Measurements from ENCODE around the gene MDM1. TPM values are rescaled to one million over a fixed set of nuclear protein-coding genes. Genes with fewer than 3 reads are reported as not detected.

The MDM1 gene
- total RNA-seq, 1 experiment from 2014 or later, result 10.0 TPM

GRCh38 chr12:68271346-68271745 lies 60.8 kb downstream of the MDM1 start:
- no TSS peak for BruUV-seq (replicated peaks)
- Histone ChIP-seq H2AFZ (ENCODE audit: low read depth, low read length, poor library complexity, severe bottlenecking) (no peak overlapping the region), H3K36me3 (ENCODE audit: control insufficient read depth in 1 of 2, insufficient read depth in 2 of 2, low read length in 2 of 2) (no peaks in the 10 kb centered on the region), H4K20me1 (ENCODE audit: insufficient read depth) (no peaks in the 10 kb centered on the region), H3K4me2 (ENCODE audit: low read length) (no peak overlapping the region), H3K79me2 (ENCODE audit: insufficient read depth, low read length) (no peaks in the 10 kb centered on the region), H3K4me1 (ENCODE audit: control insufficient read depth in 1 of 2, insufficient read depth in 2 of 2, low read length in 2 of 2) (no peaks in the 10 kb centered on the region), H3K27ac (ENCODE audit: low read depth, low read length) (no peak overlapping the region), H3K27me3 (ENCODE audit: insufficient read depth, low read length) (no peaks in the 10 kb centered on the region), H3K9me2 (ENCODE audit: insufficient read depth) (peaks cover 2% of the 10 kb centered on the region; the same call in 1 of the 2 replicates), H3K4me3 (replicated peaks in 1 of 2; ENCODE audit: low read depth in 1 of 2, low read length in 2 of 2) (no peak overlapping the region), H3K9me3 (ENCODE audit: control insufficient read depth in 1 of 2, insufficient read depth in 1 of 2, low read depth in 1 of 2, low read length in 2 of 2) (no peaks in the 10 kb centered on the region), H3K9ac (ENCODE audit: low read length) (no peak overlapping the region)
- CTCF ChIA-PET, result no interaction called here
- POLR2A ChIA-PET, result no interaction called here
- ATAC-seq, result no peak
- intact Hi-C loops (cut with micrococcal nuclease), result no loop called here
- no peak for DNase-seq (ENCODE audit: low read depth, low spot score)
- TF ChIP-seq SIN3A (IDR thresholded peaks at IDR 0.05; ENCODE audit: low read depth) (no peak), ATF3 (IDR thresholded peaks at IDR 0.05) (no peak), ZNF274 (IDR thresholded peaks at IDR 0.05; ENCODE audit: low read depth, low read length) (no peak), FOSL1 (IDR thresholded peaks at IDR 0.05; ENCODE audit: low read depth) (no peak), CEBPB (IDR thresholded peaks at IDR 0.05; ENCODE audit: low read depth) (no peak), CTCF (IDR thresholded peaks at IDR 0.05 in 2 of 3, conservative IDR thresholded peaks at IDR 0.05 in 1 of 3; ENCODE audit: borderline replicate concordance in 1 of 3, insufficient read depth in 1 of 3, low read depth in 2 of 3, low read length in 2 of 3) (no peak), MAX (IDR thresholded peaks at IDR 0.05) (no peak), POLR2AphosphoS5 (IDR thresholded peaks at IDR 0.05; ENCODE audit: low read depth, low read length) (no peak), SRF (IDR thresholded peaks at IDR 0.05; ENCODE audit: low read depth) (no peak), CBX3 (IDR thresholded peaks at IDR 0.05; ENCODE audit: low read depth) (no peak), ZFX (IDR thresholded peaks at IDR 0.05) (no peak), EGR1 (IDR thresholded peaks at IDR 0.05; ENCODE audit: low read depth) (no peak), TCF7L2 (IDR thresholded peaks at IDR 0.05; ENCODE audit: borderline replicate concordance, extremely low read depth, insufficient read depth, insufficient read length) (no peak), POLR2A (IDR thresholded peaks at IDR 0.05; ENCODE audit: borderline replicate concordance, extremely low read depth, insufficient read depth, insufficient read length) (no peak), YY1 (IDR thresholded peaks at IDR 0.05; ENCODE audit: extremely low read depth, insufficient replicate concordance, low read depth, low read length) (no peak)
- RAD21 ChIA-PET (ENCODE audit: low non-redundant PET in 1 of 2, low total read pairs in 2 of 2, uncharacterized antibody in 2 of 2, unreplicated experiment in 2 of 2), result no interaction called here
